Ammon's horn (tissue), 1 donor: ENCODE data around the gene GALNT18.

ENCODE experiments used
- DNase-seq: peaks from one replicate; pipeline ENCODE4 v3.0.0-alpha.2; 2016; ENCODE audit warnings: low spot score

GALNT18 gene

GRCh38 chr11:11433960-11434359 is 187.8 kb downstream of the GALNT18 start:
- DNase-seq = no peak

DNA sequence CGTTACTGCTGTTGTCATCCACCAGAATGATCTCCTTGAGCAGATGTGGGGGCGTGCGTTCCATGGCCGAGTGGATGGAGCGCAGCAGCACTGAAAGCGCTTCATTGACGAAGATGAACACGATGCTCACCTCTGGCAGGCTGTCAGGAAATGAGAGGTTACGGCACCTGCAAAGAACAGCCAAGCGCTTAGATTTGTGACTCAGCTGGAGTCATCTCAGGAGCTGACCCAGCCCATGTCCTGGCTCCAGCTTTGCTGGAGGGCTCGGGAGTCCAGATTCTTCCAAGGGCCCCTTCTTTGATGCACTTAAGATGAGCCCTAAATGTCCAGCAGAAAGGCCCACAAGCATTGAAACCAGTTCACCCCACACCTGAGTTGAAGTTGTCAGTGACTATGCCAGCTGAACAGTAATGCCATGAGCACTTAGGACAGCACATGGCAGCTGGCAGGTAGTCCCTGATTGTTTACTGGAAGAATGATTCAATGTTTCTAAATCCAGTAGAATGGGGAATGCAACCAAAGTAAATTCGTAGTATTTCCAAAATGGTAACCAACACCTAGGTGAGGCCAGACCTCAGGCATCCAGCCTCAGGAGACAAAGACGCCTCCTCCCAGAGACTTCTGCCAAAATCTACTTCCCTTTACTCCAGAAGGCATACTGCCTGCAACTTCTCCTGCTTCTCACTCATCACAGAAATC is 189.0 kb downstream of the GALNT18 start:
- no peak for DNase-seq

- no peak for DNase-seq
Observed at GRCh38 chr11:11430431-11430830, 191.4 kb downstream of the GALNT18 start.

- no peak for DNase-seq
Observed at GRCh38 chr11:11428714-11429113, 193.1 kb downstream of the GALNT18 start.

- DNase-seq = no peak
Observed at GRCh38 chr11:11427542-11427941, 194.3 kb downstream of the GALNT18 start.

DNA sequence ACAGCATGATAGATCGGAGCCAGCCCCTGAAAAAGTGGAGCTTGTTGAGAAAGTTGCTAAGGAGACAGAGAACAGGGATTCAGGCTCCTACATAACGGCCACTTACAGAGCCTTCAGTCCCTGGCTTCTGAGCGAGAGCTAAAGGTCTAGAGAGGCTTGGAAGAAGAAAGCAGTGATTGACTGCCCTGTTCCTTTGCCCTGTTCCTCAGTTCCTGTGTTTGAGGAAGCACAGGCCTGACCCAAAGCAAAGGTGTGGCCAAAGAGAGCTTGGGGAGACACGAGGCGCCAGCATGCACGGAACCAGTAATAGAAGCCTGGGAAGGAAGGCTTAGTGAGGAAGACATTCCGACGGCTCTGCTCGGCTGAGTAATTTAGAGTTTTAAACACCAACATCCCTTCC is 194.7 kb downstream of the GALNT18 start:
- DNase-seq = no peak

DNA sequence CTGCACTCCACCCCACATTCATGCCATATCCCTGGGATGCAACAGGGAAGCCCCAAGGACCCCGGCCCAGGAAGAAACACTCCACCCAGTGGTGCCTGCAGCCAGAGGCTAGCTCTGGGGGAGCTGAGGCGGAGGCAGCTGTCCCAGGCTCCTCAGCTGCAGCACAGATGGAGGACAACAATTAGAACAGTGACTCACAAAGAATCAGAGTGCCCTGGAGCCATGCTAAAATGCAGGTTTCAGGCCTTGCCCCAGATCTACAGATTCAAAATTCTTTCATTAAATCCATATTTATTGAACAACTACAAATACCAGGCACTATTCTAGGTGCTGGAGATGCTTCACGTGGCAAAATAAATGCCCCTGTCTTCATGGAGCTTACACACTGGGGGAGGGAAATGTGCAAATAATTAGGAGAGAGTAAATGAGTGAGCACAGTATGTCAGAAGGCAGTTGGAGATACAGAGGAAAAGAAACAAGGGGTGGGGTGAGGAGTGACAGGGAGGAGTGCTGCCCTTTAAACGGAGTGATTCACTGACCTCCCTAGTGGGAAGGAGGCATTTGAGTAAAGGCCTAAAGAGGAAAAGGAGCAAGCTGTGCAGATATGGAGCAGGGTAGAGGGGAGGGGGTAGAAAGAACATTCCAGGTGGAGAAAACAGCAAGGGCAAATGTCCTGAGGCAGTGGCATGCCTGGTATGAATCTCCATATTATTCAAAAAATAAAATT is 195.4 kb downstream of the GALNT18 start:
- DNase-seq = no peak

DNA sequence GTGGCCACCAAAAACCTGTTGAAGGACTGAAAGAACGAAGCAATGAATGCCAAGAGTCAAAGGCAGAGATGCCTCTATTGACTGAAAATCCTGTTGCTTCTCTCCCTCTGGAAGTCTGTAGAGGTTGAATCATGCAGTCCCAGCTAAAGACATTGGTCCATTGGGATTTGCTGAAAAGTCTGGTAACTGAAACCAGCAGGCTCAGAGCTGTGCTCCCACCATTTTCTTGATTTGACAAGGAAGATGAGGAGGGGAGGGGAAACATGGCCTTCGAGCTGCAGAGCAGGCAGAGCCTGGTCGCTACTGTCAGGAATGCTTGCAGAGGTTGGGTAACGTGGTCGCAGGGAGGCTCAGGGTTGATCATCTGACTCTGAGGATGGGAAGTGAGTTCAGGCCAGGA is 196.0 kb downstream of the GALNT18 start:
- DNase-seq = no peak

DNA sequence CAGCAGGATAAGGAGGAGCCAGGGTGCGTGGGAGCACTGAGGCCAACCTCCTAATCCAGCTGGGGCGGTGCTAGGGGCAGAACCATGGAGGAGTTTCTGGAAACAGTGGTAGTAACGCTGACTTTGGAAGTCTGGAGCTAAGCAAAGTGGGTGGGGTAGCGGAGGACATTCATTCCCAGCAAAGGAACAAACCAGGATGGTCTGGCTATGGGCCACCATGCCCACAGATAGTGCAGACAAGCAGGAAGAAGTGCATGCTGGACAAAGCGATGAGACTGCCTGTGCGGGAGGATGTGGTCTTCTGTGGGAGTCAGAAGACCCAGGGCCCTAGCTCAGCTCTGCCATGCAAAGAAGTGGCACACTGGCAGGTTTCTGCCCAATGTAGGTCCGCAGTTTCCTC is 197.1 kb downstream of the GALNT18 start:
- DNase-seq = no peak

DNA sequence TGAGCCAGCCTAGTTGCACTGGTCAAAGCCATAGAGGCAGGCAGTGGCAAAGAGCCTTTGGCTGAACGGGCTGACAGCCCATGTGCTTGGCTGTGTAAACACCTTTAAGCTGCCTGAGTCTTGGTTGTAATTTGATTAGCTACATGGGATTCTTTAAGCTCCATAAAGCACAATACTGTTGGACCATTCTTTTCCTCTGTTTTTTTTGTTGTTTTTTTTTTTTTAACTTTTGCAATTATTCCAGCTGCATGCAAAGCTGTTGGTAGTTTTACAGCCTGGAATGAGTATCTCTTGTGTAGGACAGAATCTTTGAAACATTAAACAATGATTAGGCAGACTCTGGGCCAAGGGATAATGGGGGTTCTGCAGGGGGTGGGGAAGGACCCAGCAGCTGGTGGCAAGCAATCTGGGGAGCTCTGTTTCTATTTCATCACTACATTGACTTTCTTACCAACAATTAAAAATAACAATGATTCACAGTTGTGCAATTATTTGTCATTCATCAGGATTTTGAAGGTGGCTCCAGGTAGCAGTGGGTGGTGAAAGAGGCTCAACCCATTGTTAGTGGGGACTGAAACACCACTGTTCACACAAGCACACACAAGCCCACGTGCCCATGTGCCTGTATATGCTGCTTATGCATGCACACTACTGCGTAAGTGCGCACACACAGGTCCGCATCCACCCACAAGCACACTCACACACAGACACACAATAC is 199.2 kb downstream of the GALNT18 start:
- DNase-seq = no peak

DNA sequence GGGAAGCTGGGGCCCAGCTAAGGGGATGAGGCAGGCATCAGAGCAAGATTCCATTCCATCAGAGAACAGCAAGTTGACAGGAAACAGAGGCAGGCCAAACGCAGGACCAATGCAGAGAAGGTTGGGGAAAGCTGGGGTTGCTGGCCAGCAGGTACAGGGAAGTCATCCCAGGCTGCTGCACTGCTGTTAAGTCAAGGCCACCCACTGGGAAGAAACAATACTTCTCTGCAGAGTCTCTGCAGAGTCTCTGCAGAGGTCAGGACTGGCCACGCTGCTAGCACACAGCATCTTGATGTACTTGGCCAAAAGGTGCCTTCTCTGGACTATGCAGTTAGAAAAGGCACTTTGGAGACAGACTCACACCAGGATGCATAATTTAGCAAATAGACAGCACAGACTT is 200.3 kb downstream of the GALNT18 start:
- DNase-seq = no peak

DNA sequence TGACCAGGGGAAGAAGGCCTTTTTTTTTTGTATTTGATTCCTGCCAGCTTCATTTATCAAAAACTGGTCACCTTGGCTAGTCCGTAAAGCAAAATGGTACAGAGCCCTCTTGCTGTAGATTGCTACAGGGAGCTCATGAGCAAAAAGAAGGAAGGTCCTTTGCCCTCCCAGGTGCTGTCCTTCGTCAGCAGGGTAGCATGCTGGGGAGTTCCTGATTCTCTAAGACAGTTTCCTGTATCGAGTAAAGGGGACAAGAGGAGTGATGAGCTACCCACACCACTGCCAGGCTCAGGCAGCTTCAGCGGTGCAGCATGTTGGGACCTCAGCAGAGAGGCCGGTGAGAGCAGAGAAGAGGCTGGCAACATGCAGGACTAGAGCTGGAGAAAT is 200.9 kb downstream of the GALNT18 start:
- DNase-seq = no peak

GRCh38 chr11:11420191-11420898 is 201.5 kb downstream of the GALNT18 start:
- DNase-seq = no peak

- no peak for DNase-seq
Observed at GRCh38 chr11:11419747-11420146, 202.1 kb downstream of the GALNT18 start.

DNA sequence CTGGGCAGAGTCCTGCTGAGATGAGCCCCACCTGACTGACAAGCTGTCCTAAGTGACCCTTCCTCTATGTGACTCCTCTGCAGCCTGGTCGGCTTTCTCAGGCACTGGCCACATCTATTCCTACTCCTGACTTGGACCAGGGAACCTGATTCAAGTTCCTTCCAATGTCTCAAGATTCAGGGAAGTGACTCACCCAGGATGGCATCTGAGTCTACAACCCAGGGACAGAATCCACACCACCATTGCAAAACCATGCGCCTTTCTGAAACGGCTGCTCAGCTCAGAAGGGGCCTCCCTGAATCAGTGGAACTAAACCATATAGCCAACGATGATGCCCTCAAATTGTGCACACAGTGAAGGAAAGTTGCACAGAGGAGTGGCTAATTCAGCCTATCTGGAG is 204.9 kb downstream of the GALNT18 start:
- DNase-seq = no peak

- DNase-seq = peak; percentile 73
Observed at GRCh38 chr11:11416502-11416901, 205.3 kb downstream of the GALNT18 start.

DNA sequence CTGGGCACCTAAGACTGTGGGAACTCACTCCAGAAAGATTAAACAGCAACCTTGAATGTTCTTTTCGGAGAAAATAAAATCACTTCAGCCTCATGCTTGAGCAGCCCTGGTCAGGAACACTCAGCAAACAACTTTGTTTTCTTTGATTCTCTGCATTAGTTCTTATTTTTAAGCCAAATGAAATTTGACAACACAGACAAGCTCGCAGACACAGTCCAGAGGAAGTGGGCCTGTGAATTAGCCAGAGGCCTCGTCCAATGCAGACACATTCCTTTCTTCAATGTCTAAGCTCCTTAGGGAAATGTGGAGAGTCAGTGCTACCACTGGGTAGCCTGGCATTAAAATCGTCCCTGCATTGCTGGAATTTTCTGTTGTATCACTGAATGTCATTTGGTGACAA is 205.9 kb downstream of the GALNT18 start:
- no peak for DNase-seq

GRCh38 chr11:11414996-11415395 is 206.8 kb downstream of the GALNT18 start:
- DNase-seq = no peak

DNA sequence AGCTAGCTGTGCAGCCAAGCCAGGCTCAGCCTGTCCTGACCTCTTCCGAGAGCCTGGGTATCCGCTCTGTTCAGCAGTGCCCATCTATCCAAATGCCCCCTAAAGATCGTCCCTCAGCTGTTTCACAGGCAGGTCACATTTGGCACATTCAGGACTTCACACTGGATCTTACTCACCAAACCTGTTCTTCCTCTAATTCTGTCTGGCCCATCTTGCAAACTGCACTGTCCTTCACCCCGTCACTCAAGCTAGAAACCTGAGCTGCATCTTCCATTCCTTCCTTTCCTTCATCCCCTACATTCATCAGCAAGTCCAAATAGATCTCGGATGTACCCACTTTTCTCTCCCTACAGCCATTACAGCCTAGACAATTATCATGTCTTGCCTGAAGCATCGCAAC is 208.0 kb downstream of the GALNT18 start:
- DNase-seq = no peak

DNA sequence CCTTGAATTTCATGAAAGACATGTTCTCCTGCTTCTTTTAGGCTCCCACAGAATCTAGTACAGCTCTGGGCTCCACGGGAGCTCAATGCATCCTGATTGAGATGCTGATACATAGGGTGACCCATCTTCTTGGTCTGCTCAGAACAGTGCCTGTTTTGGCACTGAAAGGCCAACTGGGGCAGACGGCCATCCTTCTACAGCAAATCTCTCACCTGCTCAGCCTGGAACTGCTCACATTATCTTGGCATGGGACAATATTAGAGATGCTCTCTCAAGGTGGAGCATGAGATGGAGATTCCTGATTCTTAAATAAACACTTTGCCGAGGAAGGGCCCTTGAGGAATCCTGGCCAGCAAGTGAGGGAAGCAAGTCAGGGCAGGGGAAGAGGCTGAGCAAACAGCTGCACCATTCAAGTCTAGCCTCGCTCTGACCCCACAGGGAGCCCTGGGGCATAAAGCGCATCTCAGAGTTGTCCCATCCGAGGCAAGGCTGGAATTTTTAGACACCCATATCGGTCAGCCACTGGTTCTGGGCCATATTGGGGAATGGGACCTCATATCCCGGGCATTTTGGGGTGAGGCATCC is 210.3 kb downstream of the GALNT18 start:
- DNase-seq = no peak

DNA sequence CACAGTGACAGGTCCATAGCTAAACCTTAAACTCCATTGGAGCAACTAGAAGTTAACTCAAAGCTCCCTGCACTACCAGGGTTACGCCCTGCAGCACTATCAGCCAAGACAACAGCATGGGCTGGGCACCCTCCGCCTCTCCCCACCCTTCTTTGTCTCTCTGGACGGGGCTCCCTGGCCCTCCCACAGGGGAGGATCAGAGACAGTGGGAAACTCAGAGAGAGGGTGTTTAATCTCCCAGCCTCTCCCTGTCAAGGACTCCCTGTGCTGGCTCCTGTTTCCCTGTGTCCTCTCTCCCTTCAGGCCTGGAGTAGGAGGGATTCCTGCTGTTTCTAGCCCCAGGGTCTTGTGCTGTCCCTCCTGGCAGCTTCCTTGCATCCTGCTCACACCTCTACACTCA is 211.9 kb downstream of the GALNT18 start:
- DNase-seq = no peak

DNA sequence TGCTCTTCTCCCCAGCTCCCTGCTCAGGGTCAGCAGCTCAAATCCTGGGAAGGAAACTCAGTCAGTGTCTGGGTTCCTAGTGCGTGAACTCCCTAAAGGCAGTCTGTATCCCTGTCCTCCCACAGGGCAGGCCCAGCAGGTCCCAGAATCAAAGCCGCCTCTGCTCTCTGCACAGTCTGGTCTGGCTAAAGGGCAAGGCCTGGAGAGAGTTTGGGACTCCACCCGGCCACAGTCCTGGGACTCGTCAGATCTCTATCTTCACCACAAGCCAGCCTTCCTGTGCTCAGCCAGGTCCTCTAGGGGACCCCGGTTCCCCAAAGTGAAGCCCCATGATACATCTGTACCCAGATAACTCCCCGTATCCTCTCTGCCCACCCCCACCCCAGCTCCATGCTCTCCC is 212.6 kb downstream of the GALNT18 start:
- no peak for DNase-seq
